Head of caudate nucleus (tissue), 42 donors: Measurements from ENCODE around the gene GTF2E1.

ENCODE experiments used
- DNase-seq, 42 donors: peaks; one replicate each; pipeline versions ENCODE4 v3.0.0 to v3.0.0-alpha.2; 2020 to 2021; ENCODE audit warnings: mixed read lengths in 7 of 42
- intact Hi-C: fragments of 100-400 bp; cut with DNase I; formaldehyde crosslinking; loops from one replicate; pipeline ENCODE4 v1.15.0; 2022

The GTF2E1 gene

GRCh38 chr3:120795017-120795648 is 52.6 kb downstream of the GTF2E1 start:
- intact Hi-C loops: loop anchor here (5.0 kb wide), 1 partner anchor 233 kb away; no protein-coding TSS in a partner anchor
- peak; percentile 41 to 91 (median 80) for DNase-seq

GRCh38 chr3:120795959-120796358 is 53.4 kb downstream of the GTF2E1 start:
- no peak for DNase-seq
- intact Hi-C loops: loop anchor here (5.0 kb wide), 1 partner anchor 234 kb away; no protein-coding TSS in a partner anchor

DNA sequence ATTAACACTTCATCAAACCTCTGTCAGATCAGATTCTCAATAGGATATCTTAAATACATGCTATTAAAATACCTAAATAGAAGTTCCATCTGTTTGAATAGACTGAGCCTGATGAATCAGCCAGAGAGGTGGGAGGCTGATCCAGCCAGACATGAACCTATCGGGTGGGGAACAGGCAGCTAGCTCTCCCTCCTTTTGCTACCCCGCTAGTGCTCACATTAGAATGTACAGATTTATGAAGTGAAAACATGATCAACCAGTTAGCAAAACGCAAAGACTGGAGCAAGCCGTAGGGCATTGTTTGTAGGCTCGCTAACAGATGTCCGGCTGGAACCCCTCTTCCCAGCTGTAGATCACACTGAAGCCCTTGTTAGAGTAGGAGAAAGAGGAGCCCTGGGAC is 54.4 kb downstream of the GTF2E1 start:
- intact Hi-C loops: loop anchor here (5.0 kb wide), 1 partner anchor 235 kb away; no protein-coding TSS in a partner anchor
- DNase-seq: peak in 38 of 42 donors; percentile 9 to 82 (median 50)

- no peak for DNase-seq
- intact Hi-C loops: loop anchor here (5.0 kb wide), 1 partner anchor 236 kb away; no protein-coding TSS in a partner anchor
These were observed 55.3 kb downstream of the GTF2E1 start for GRCh38 chr3:120797857-120798256.

DNA sequence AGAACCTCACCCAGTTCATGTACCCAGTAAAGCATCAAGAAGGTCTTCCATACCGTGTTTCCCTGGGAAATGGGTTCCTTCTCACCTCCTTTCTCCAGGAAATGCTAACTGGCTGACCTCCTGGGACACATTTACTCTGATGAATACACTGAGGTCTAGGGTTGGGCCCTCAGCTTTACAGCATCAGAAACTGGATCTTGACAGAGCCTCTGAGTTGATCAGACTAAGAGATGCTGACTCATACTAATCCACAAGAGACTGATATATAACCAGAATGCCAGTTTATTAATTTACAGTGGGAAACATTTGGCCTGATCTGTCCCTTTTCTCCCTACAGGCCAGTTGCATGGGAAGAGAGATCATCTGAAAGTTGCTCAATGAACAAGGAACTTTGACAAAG is 55.8 kb downstream of the GTF2E1 start:
- intact Hi-C loops: loop anchor here (5.0 kb wide), 1 partner anchor 236 kb away; no protein-coding TSS in a partner anchor
- no peak for DNase-seq

DNA sequence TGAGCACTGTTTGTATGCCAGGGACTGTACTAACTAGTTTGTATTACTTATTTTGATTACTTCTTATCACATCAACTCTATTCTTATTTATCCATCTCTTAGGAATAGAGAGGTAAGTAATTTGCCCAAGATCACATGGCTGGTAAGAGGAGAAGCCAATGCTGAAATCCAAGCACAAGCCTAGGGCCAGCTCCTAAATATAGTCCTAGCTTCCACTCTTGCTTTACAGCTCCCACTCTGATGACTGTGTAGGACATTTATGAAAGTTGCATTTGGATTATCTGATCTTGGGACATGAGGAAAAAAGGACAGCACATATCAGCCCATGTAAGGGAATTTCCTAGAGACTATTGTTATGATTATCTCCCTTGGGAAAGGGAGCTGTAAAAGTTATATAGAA is 58.1 kb downstream of the GTF2E1 start:
- intact Hi-C loops: no loop called here
- no peak for DNase-seq

DNA sequence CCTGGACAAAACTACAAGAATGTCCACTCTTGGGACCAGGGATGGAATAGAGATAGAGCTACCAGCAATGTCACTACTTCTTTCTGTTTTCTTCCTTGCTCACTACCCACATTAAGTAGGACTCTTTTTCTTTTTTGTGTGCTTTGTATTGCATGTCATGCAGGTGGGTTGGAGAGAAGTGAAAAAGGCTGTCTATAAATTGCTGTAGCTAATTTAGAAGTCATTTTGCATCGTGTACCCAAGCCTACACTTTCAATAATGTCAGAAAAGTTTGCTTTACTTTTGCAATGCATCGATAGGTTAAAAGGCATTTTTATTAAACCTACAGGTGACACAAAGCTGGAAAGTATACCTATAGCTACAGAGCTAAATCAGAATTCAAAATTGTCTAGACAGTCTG is 58.9 kb downstream of the GTF2E1 start:
- intact Hi-C loops: no loop called here
- peak in 2 of 42 donors; percentile 8 to 19 for DNase-seq

- intact Hi-C loops: no loop called here
- no peak for DNase-seq
These were observed 60.4 kb downstream of the GTF2E1 start for GRCh38 chr3:120802916-120803315.

DNA sequence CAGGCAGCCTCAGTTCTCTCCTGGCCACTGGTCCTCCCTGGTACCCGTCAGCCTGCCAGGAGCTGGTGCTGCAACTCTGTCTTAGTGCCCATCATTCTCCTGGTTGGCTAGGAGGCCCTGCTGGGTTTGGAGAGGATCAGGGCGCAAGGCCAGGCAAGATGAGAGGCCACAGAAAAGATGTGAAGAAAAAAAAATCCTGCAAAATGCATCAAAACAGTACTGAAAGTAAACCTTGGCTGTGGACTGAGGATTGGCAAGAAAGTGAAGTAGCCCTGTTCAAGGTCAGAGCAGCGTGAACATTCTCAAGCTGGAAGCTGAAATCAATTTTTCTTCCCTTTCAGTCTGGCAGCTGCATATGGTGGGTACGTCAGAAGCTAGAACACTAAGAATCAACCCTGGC is 74.2 kb downstream of the GTF2E1 start:
- DNase-seq: peak in 26 of 42 donors; percentile 2 to 69 (median 39)
- intact Hi-C loops: no loop called here

- intact Hi-C loops: no loop called here
These were observed 78.2 kb downstream of the GTF2E1 start for GRCh38 chr3:120820748-120821147.

DNA sequence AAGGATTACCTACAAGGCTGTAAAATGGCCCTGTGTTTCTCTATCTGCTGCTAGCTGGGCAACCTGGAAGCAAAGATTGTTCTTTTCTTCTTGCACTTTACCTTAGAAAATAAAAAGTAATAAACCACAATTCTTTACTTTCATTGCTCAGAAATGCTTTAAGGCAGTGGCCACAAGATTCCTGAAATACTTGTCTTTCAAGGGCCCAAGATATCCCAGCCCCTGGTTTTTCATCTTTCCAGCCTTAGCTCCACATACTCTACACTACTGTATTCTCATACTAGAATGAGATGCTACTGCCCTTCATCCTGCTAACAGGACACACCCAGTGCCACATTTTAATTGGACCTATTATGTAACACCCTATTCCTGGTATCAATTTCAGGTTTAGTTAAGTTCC is 78.9 kb downstream of the GTF2E1 start:
- no peak for DNase-seq
- intact Hi-C loops: no loop called here

More at GRCh38 chr3:120820748-120821147, 78.2 kb downstream of the GTF2E1 start:
- no peak for DNase-seq

- intact Hi-C loops: no loop called here
- DNase-seq: no peak
These were observed 80.6 kb downstream of the GTF2E1 start for GRCh38 chr3:120823156-120823555.

DNA sequence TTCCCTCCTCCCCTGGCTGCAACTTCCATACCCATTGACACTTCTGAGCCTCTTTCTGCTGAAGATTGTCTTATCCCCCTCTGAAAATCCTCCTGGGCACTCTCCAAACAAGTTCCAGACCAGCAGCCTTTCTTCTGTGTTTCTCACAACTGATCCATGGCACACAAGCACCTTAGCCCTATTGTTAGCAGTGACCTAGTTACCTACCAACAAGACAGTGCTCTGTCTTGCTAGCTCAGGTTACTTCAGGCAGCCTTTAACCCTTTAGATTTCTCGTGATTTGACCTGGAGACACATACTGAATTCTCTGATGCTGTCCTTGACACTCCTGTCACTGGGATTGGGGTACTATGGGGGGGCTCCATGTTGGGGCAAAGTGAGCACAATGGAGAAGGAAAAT is 82.1 kb downstream of the GTF2E1 start:
- intact Hi-C loops: no loop called here
- no peak for DNase-seq

DNA sequence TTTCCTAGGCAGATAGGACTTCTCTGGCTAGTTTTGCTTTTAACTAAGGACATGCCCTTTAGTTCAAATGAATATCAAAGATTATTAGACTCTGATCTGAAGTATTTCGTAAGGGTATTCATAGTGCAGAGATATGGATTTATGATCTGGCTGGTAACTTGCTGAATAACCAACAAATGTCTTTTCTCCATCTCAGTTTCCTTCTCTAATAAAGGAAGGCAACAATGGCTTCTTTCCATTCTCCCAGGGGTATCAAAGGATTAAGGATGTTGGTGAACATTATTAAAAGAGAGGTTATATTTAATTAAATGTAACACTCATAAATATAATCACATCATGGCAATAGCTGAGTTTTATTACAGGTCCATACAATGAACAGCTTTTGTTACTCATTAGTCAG is 86.3 kb downstream of the GTF2E1 start:
- no peak for DNase-seq
- intact Hi-C loops: no loop called here

DNA sequence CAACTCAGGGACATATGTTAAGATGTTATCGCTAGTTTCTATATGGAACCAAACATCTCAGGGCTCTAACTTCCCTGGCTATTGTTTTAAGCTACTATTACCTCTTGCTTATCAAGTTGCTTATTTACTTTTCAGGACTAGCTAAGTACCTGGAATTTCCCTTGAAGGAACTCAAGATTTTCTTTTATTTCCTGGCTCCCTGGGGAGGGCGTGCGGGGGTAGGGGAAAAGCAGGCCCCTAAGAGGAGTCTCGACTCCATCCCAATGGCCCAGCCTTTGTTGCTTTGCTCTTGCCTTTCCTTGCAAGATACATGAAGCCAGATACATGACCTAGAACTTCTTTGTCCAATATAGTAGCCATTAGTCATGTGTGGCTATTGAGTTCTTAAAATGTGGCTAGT is 88.5 kb downstream of the GTF2E1 start:
- no peak for DNase-seq
- intact Hi-C loops: no loop called here
